ENCODE measurements around the gene ERO1B.

DNA sequence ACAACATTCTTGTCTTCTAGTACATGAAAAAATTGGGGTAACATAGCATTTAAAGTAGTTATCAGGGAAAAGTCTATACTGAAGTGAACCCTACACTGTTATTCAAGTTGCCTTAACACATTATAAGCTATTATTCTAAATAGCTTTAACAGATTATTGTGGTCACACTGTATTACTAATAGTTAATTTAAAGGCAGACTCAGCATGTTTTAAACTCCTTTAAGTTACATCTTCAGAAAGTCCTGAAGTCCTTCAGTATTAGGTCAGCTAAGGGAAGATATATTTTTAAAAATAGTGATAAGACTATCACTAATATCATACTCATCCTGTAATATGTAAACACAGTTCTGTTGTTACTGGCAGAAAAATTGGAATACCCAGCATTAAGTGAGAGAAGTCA lies 72.0 kb downstream of the ERO1B start:
- no peak for TF ChIP-seq ZNF274 (IDR thresholded peaks at IDR 0.05; ENCODE audit: low read depth, low read length)
- TF ChIP-seq YY1 (IDR thresholded peaks at IDR 0.05; ENCODE audit: insufficient read depth, insufficient read length), result no peak
- TF ChIP-seq SUZ12 (IDR thresholded peaks at IDR 0.05; ENCODE audit: extremely low read depth, insufficient read depth, insufficient read length), result no peak

Data from NT2/D1 (cell line).